ENCODE results near the gene DGKB.

- no peak for TF ChIP-seq SMC3 (IDR thresholded peaks at IDR 0.05)
- no peak for TF ChIP-seq ZFP36 (IDR thresholded peaks at IDR 0.05; ENCODE audit: borderline replicate concordance, partially characterized antibody)
Measured at GRCh38 chr7:14868937-14869336, 33.6 kb downstream of the DGKB start.

Measured in A549 (cell line).